Right lobe of liver (tissue), 4 donors: ENCODE data around the gene MBNL3.

ENCODE experiments used
- POLR2A ChIP-seq: fragments of 450-650 bp; IDR thresholded peaks from one replicate; pipeline ENCODE4 v1.6.1; 2017; ENCODE audit warnings: antibody characterized with exemption, mild to moderate bottlenecking
- TF ChIP-seq, protein P1 (sequence below), 4 donors: fragments of 200-600 bp in 3 of 4; fragments of 450-650 bp in 1 of 4; IDR thresholded peaks; one replicate each; pipeline versions ENCODE4 v1.5.1 to v1.8.0; 2016 to 2022; ENCODE audit warnings: antibody characterized with exemption in 4 of 4, mild to moderate bottlenecking in 2 of 4
- donor health status: DM: no; HTN: no; CAD: no.
- donor health status: DM: no; HTN: no; CAD: no.
- donor health status: DM: no; HTN: yes; CAD: no.

DNA sequence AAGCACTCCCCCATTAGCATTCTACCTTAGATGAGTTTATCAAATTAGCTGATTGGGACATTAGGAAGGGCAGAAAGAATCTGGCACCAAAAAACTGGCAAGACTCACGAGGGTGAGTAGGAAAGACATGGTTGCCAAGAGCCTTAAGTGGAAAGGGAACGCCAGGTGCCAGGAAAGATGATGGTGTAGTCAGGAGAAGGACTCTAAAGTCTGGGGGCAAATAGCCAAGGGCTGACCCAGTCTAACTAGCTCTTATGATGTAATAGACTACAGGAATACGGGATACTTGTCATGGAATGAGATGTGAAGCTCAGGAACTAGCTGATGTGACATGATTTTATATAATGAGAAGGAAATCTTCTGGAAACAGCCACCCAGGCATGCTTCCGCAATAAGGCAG is 94.8 kb downstream of the MBNL3 start:
- TF ChIP-seq, protein P1, sequence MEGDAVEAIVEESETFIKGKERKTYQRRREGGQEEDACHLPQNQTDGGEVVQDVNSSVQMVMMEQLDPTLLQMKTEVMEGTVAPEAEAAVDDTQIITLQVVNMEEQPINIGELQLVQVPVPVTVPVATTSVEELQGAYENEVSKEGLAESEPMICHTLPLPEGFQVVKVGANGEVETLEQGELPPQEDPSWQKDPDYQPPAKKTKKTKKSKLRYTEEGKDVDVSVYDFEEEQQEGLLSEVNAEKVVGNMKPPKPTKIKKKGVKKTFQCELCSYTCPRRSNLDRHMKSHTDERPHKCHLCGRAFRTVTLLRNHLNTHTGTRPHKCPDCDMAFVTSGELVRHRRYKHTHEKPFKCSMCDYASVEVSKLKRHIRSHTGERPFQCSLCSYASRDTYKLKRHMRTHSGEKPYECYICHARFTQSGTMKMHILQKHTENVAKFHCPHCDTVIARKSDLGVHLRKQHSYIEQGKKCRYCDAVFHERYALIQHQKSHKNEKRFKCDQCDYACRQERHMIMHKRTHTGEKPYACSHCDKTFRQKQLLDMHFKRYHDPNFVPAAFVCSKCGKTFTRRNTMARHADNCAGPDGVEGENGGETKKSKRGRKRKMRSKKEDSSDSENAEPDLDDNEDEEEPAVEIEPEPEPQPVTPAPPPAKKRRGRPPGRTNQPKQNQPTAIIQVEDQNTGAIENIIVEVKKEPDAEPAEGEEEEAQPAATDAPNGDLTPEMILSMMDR (IDR thresholded peaks at IDR 0.05), result no peak
- no peak for TF ChIP-seq POLR2A
